ENCODE data around the gene FER. TPM values are rescaled to one million over a fixed set of nuclear protein-coding genes. Genes with fewer than 3 reads are reported as not detected.

Gene FER
- total RNA-seq, 2 experiments from 2014 or later, result 9.4 to 10.0 TPM

DNA sequence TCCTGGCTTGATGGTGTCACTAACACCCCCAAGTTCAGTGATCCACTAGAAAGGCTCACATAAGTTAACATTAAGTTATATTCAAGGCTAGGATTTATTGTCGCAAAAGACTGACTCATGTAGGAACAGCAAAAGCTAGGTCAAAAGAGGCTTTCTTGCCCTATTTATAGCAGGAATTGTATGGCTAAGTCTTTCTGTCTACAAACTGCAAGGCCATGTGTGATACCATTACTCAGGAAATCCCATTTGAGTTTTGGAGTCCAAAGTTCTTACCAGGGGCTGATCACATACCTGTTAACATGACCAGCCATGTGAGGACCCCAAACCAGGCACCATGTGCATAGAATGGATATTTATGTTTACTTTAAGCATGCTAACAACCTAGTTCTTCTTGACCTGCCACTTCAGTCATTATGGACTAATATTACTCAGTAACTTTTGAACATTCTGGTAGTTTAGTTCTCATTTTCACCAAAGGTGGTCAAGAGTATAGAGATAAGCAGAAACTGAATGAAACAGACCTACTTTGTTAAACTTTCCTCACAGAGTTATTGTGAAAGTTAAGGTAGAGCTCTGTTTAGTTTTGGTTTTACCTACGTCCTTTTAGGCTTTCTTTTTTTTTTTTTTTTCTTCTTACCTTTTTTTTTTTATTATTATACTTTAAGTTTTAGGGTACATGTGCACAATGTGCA is 281.1 kb downstream of the FER start:
- Histone ChIP-seq H3K9me3 (ENCODE audit: low read length) (no peaks in the 10 kb centered on the region), H3K4me1 (ENCODE audit: insufficient read depth, low read length, poor library complexity, severe bottlenecking) (no peaks in the 10 kb centered on the region), H3K4me2 (ENCODE audit: low read length) (no peak overlapping the region), H3K9me2 (ENCODE audit: insufficient read depth, low read length) (no peaks in the 10 kb centered on the region), H4K20me1 (ENCODE audit: insufficient read depth, low read length) (no peaks in the 10 kb centered on the region), H2AFZ (ENCODE audit: low read length) (no peak overlapping the region), H3K4me3 (ENCODE audit: low read depth, low read length, poor library complexity, severe bottlenecking) (no peak overlapping the region), H3K79me2 (ENCODE audit: insufficient read depth, low read depth, low read length) (no peaks in the 10 kb centered on the region), H3K36me3 (ENCODE audit: insufficient read depth, low read length) (no peaks in the 10 kb centered on the region), H3K27ac (ENCODE audit: low read depth, low read length, poor library complexity, severe bottlenecking) (no peak overlapping the region)
- CTCF ChIA-PET (ENCODE audit: unreplicated experiment), result no interaction called here
- POLR2A ChIA-PET, result interaction anchor here (0.7 to 1.0 kb wide), 3 partner anchors 12 to 1528 kb away, joined by 4 to 6 read pairs (median 5); no protein-coding TSS in a partner anchor
- DNase-seq (ENCODE audit: low spot score), result no peak
- intact Hi-C loops (cut with micrococcal nuclease; ENCODE audit: unreplicated experiment), result no loop called here
- TF ChIP-seq, protein P1, sequence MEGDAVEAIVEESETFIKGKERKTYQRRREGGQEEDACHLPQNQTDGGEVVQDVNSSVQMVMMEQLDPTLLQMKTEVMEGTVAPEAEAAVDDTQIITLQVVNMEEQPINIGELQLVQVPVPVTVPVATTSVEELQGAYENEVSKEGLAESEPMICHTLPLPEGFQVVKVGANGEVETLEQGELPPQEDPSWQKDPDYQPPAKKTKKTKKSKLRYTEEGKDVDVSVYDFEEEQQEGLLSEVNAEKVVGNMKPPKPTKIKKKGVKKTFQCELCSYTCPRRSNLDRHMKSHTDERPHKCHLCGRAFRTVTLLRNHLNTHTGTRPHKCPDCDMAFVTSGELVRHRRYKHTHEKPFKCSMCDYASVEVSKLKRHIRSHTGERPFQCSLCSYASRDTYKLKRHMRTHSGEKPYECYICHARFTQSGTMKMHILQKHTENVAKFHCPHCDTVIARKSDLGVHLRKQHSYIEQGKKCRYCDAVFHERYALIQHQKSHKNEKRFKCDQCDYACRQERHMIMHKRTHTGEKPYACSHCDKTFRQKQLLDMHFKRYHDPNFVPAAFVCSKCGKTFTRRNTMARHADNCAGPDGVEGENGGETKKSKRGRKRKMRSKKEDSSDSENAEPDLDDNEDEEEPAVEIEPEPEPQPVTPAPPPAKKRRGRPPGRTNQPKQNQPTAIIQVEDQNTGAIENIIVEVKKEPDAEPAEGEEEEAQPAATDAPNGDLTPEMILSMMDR (conservative IDR thresholded peaks at IDR 0.05; ENCODE audit: low read length), result no peak
- no peak for TF ChIP-seq EZH2phosphoT487 (IDR thresholded peaks at IDR 0.05; ENCODE audit: borderline replicate concordance, low read depth, low read length)
- no TSS peak for BruUV-seq (replicated peaks)

GRCh38 chr5:109029847-109030246 is 282.1 kb downstream of the FER start:
- no peak for TF ChIP-seq EZH2phosphoT487 (IDR thresholded peaks at IDR 0.05; ENCODE audit: borderline replicate concordance, low read depth, low read length)
- TF ChIP-seq, protein P1 (conservative IDR thresholded peaks at IDR 0.05; ENCODE audit: low read length), result no peak
- DNase-seq (ENCODE audit: low spot score), result no peak
- Histone ChIP-seq H3K36me3 (ENCODE audit: insufficient read depth, low read length) (no peaks in the 10 kb centered on the region), H3K4me3 (ENCODE audit: low read depth, low read length, poor library complexity, severe bottlenecking) (no peak overlapping the region), H3K4me2 (ENCODE audit: low read length) (no peak overlapping the region), H4K20me1 (ENCODE audit: insufficient read depth, low read length) (no peaks in the 10 kb centered on the region), H3K4me1 (ENCODE audit: insufficient read depth, low read length, poor library complexity, severe bottlenecking) (no peaks in the 10 kb centered on the region), H3K9me3 (ENCODE audit: low read length) (no peaks in the 10 kb centered on the region), H3K9me2 (ENCODE audit: insufficient read depth, low read length) (no peaks in the 10 kb centered on the region), H3K79me2 (ENCODE audit: insufficient read depth, low read depth, low read length) (no peaks in the 10 kb centered on the region), H3K27ac (ENCODE audit: low read depth, low read length, poor library complexity, severe bottlenecking) (no peak overlapping the region), H2AFZ (ENCODE audit: low read length) (no peak overlapping the region)
- CTCF ChIA-PET (ENCODE audit: unreplicated experiment), result no interaction called here
- POLR2A ChIA-PET, result interaction anchor here (0.7 kb wide), 1 partner anchor 467 kb away, joined by 5 read pairs; no protein-coding TSS in a partner anchor
- intact Hi-C loops (cut with micrococcal nuclease; ENCODE audit: unreplicated experiment), result no loop called here
- no TSS peak for BruUV-seq (replicated peaks)

DNA sequence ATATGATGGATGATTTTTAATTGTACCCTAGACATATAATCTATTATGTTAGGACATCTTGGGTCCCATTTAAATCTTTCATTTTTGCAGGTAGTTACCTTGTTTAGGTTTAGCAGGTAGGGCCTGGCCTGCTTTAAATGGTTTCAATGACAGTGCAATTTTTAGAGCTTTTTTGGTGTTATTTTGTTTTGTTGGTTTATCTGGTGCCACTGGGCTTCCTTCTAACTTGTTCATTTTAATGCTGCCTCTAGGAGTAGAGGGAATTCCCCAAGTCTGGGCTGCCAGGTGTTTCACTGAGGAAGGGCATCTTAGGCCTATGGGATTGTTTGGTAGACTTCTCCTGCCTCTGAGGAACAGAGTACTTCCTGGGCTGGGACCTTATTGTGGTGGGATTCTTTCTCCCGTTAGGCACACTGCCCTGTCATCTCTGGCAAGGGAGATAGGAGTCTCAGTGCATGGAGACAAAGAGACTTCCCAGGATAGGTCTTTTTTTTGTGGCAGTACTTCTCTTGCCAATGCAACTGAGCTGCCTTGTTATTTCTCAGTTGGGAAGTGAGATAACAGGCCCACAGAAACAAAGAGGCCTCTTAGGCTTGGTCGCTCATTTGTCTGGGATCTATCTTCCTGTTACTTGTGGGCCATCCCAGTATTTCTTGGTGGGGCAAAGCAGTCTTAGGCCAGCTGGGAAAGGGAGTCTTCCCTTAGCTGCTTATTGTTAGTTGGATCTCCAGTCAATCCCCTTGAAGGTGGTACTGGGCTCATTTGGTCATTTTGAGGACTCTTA is 282.9 kb downstream of the FER start:
- H3K4me3 ChIP-seq (ENCODE audit: low read depth, low read length, poor library complexity, severe bottlenecking), result no peak overlapping the region
- DNase-seq (ENCODE audit: low spot score), result no peak
- no peaks in the 10 kb centered on the region for H3K9me2 ChIP-seq (ENCODE audit: insufficient read depth, low read length)
- H3K27ac ChIP-seq (ENCODE audit: low read depth, low read length, poor library complexity, severe bottlenecking), result no peak overlapping the region
- no peak overlapping the region for H3K4me2 ChIP-seq (ENCODE audit: low read length)
- no peaks in the 10 kb centered on the region for H3K79me2 ChIP-seq (ENCODE audit: insufficient read depth, low read depth, low read length)
- CTCF ChIA-PET (ENCODE audit: unreplicated experiment), result no interaction called here
- H4K20me1 ChIP-seq (ENCODE audit: insufficient read depth, low read length), result no peaks in the 10 kb centered on the region
- no peaks in the 10 kb centered on the region for H3K9me3 ChIP-seq (ENCODE audit: low read length)
- POLR2A ChIA-PET, result no interaction called here
- no peaks in the 10 kb centered on the region for H3K4me1 ChIP-seq (ENCODE audit: insufficient read depth, low read length, poor library complexity, severe bottlenecking)
- BruUV-seq (replicated peaks), result no TSS peak
- no peaks in the 10 kb centered on the region for H3K36me3 ChIP-seq (ENCODE audit: insufficient read depth, low read length)
- TF ChIP-seq, protein P1 (conservative IDR thresholded peaks at IDR 0.05; ENCODE audit: low read length), result no peak
- no peak for TF ChIP-seq EZH2phosphoT487 (IDR thresholded peaks at IDR 0.05; ENCODE audit: borderline replicate concordance, low read depth, low read length)
- H2AFZ ChIP-seq (ENCODE audit: low read length), result no peak overlapping the region
- intact Hi-C loops (cut with micrococcal nuclease; ENCODE audit: unreplicated experiment), result no loop called here

Measured in OCI-LY7 (cell line).